HG02884 (cell line): ENCODE data around the gene TBATA.

ENCODE experiments used
- ATAC-seq: cut with Tn5 transposase; IDR thresholded peaks from one replicate; pipeline ENCODE4 v1.9.1; 2021; ENCODE audit warnings: mild to moderate bottlenecking, moderate library complexity; ENCODE audit not compliant: unreplicated experiment

TBATA gene, protein sequence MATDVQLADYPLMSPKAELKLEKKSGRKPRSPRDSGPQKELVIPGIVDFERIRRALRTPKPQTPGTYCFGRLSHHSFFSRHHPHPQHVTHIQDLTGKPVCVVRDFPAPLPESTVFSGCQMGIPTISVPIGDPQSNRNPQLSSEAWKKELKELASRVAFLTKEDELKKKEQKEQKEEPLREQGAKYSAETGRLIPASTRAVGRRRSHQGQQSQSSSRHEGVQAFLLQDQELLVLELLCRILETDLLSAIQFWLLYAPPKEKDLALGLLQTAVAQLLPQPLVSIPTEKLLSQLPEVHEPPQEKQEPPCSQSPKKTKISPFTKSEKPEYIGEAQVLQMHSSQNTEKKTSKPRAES

DNA sequence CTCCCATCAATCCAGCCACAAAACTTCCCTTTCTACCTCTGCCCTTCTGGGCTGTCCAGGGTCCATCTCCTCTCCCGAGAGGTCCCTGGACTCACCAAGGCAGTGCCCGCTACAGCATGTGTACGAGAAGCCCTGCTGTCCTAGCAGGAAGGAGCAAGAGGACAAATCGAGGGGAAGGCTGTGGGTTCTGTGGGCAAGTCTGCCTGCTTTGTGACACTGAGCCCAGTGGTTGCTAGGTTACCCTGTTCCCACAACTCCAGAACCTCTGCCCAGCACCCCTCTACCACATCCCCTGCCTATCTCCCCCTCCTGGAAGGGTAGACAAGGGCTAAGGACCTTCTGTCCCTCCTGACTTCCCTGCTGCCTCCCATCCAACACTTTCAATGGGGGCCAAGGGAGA, at the start of gene TBATA:
Gene TBATA (minus strand): TSS at position 188 of the 400 bp plus-strand sequence. CDS start 1,998 bp downstream, outside the sequence.
- no peak for ATAC-seq

- no peak for ATAC-seq
Measured at GRCh38 chr10:70834441-70835151, 49.4 kb upstream of the TBATA start.

- no peak for ATAC-seq
Measured at GRCh38 chr10:70834021-70834420, 48.8 kb upstream of the TBATA start.

DNA sequence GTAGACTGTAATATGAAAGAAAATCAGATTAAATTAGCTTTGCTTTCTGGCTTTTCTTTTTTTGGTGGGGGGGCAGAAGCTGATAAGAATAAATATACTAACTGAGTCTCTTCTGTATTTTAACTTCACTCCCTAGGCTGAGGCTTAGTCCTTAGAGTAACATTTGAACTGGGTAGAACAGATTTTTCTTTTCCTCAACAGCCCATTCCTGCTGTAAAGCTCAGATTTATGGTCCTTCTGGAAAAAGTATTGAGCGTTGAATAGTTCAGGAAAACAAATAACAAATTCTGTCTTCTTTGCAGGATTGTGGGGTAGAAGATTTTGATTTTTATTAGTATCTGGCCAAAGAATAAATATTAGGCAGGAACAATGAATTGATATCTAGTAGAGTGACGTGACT, 48.4 kb upstream of the TBATA start:
- no peak for ATAC-seq

GRCh38 chr10:70832852-70833528, 47.8 kb upstream of the TBATA start:
- no peak for ATAC-seq

DNA sequence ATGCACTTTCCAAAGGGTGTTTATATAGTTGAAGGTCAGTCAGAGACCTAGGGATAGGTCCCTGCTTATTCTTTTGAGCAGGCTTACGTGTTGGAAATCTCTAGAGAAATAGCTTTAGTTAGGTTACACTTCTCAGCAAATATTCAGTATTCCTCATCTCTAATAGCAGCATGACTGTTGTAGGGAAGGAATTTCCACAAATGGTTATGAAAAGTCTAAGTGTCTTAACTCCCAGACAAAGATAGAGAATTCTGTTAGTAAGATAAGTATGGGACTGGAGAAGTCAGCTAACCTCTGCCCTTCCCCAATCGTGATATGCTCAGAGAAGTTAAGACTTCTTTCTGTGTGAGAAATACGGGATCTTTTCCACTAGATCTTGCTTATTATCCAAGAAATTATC, 47.0 kb upstream of the TBATA start:
- ATAC-seq = no peak

- no peak for ATAC-seq
Measured at GRCh38 chr10:70830164-70830563, 45.0 kb upstream of the TBATA start.

- no peak for ATAC-seq
Measured at GRCh38 chr10:70829543-70829942, 44.4 kb upstream of the TBATA start.

DNA sequence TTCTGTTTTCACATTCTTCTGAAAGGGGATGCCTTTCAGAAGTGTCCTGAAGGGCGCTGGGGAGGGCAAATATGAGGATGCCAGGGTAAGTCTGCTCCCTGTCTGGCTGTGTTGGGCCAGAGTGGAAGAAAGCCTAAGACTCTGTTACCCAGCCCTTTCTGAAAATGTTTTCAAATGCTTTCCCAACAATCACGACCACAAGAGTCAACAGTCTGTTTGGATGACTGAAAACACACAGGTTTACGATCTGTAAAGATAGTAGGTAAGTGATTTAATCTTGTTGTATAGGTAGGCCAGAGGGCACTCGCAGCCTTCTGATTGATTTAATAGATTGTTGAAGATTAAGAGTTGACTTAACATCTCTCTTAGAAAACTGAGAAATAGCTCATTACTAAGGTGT, 43.7 kb upstream of the TBATA start:
- no peak for ATAC-seq

- no peak for ATAC-seq
Measured at GRCh38 chr10:70827086-70827757, 42.0 kb upstream of the TBATA start.

GRCh38 chr10:70822076-70822820, 37.1 kb upstream of the TBATA start:
- ATAC-seq = no peak

GRCh38 chr10:70820976-70821750, 36.0 kb upstream of the TBATA start:
- ATAC-seq = no peak

DNA sequence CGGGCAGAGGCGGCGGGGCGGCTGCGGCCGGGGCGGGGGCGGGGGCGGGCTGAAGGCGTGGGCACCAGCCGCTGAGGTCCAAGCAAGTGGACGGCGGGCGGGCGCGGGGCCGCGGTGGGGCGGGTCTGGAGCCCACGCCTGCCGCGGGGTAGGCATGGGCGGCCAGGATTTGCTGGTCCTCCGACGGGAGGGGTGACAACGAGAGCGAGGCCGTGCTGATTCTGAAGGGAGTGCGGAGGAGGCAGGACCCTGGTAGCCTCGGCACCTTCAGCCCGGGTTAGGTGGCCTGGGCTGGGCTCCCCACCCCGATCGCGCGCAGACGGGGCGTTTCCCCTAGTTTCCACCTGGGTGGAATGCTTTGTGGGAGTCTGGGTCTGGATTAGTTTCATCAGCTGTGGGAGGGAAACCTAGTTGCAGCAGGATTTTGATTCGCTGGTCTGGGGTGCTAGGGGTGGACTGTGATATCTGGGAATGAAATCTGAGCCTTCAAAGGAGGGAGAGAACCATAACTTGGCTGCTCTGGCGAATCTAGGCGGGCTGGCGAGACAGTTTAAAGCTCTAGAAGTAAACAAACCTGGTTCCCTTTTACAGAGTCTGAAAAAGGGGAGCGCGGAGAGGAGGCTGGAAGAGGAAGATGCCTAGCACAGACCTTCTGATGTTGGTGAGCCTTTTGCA, 31.2 kb upstream of the TBATA start:
- ATAC-seq = peak; percentile 34

DNA sequence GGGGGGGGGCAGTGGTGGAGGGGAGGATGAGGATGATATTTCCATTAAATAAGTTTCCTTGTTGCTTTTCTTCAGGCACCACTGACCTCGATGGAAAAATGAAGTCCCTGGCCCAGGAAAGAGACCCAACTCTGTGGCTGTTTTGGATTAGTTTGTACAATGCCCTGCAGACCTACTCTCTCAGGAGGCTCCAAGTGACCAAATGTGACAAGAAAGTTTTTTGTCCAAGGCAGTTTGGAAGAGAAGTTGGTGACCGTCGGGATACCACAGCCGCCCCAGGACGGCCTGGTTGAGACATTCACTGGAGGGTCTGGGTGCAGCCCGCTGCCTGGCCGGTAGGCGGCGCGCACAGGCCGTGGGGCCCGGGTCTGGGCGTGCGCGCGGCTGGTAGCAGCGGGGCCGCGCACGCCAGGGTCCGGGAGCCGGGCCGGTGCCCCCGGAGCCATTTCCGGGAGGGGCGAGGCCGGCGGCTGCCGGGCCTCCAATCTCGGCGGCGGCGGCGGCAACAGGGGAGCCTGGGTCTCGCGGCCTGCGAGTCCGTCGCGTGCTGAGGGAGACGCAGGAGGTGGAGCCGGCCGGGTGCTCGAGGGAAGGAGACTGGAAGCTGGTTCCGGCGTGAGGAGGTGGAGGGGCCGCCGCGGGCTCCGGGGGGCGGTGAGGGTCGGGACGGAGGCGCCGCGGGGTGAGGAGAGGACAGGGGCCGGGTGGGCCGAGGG, 30.5 kb upstream of the TBATA start, which contains the start of gene SGPL1:
Gene SGPL1 (plus strand): TSS at position 445 of the 716 bp plus-strand sequence. CDS start 906 bp downstream, outside the sequence.
- peak; percentile 72 for ATAC-seq

DNA sequence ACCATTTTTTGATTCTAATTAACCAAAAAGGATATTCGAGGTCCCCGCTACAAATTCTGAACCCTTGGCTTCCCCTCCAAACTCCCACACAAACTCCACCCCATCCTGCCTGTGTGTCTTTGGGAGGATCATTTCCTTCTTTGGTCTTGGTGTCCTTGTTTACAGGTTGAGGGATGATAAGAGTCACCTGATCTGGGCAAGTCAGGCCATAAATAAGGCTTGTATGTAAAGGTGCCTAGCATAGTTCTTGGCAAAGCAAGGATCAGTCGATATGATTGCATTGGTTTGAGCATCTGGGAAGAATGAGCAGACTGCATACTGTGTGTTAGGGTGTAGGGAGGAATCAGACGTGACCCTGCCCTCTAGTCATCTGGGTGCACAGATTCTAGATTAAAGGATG, 28.9 kb upstream of the TBATA start:
- no peak for ATAC-seq

DNA sequence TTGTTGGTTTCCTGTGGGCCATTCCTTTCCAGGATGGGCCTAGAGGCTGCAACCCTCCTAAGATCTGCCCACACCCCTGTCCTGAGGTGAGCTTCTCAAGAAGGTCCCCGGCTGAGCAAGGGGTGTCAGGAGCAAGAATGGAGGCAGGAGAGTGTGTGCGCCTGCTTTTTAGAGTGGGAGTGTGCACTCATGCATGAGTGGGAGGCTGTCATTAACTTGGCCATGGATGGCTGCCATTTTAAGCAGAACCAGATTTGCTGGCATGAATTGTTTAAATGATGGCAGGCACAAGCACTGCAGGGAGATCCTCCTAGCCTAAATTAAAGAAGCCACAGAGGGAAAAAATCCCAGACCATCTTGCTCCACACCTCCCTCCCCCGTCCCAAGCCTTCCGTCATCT, 27.6 kb upstream of the TBATA start:
- ATAC-seq = no peak

- no peak for ATAC-seq
Measured at GRCh38 chr10:70811881-70812280, 26.7 kb upstream of the TBATA start.

- ATAC-seq = no peak
Measured at GRCh38 chr10:70810967-70811366, 25.8 kb upstream of the TBATA start.
